Measurements from ENCODE around the gene AFAP1. TPM values are rescaled to one million over a fixed set of nuclear protein-coding genes. Genes with fewer than 3 reads are reported as not detected.

Gene AFAP1
- total RNA-seq, 1 experiment from 2014 or later = 42.1 TPM

GRCh38 chr4:7826909-7827306 lies 112.8 kb downstream of the AFAP1 start:
- Histone ChIP-seq H3K4me3 (ENCODE audit: low read length) (no peak overlapping the region), H3K9me3 (ENCODE audit: low read length) (no peaks in the 10 kb centered on the region), H3K36me3 (ENCODE audit: low read depth, low read length) (peaks cover 35% of the 10 kb centered on the region), H3K79me2 (ENCODE audit: low read length) (peaks cover 68% of the 10 kb centered on the region), H3F3A (ENCODE audit: low read length, unreplicated experiment) (no peaks in the 10 kb centered on the region), H4K20me1 (ENCODE audit: low read length) (no peaks in the 10 kb centered on the region), H3K9me2 (replicated peaks; ENCODE audit: low read length) (no peaks in the 10 kb centered on the region), H3K27me3 (ENCODE audit: low read length) (no peaks in the 10 kb centered on the region), H3K27ac (ENCODE audit: low read length) (no peak overlapping the region), H3K4me1 (ENCODE audit: insufficient read depth, low read length) (peaks cover 21% of the 10 kb centered on the region), H3K9ac (ENCODE audit: low read length) (no peak overlapping the region), H3K4me2 (ENCODE audit: low read length) (no peak overlapping the region), H2AFZ (ENCODE audit: low read length) (no peak overlapping the region)
- ATAC-seq (no peak), DNase-seq (no peak)
- TF ChIP-seq, protein P1, sequence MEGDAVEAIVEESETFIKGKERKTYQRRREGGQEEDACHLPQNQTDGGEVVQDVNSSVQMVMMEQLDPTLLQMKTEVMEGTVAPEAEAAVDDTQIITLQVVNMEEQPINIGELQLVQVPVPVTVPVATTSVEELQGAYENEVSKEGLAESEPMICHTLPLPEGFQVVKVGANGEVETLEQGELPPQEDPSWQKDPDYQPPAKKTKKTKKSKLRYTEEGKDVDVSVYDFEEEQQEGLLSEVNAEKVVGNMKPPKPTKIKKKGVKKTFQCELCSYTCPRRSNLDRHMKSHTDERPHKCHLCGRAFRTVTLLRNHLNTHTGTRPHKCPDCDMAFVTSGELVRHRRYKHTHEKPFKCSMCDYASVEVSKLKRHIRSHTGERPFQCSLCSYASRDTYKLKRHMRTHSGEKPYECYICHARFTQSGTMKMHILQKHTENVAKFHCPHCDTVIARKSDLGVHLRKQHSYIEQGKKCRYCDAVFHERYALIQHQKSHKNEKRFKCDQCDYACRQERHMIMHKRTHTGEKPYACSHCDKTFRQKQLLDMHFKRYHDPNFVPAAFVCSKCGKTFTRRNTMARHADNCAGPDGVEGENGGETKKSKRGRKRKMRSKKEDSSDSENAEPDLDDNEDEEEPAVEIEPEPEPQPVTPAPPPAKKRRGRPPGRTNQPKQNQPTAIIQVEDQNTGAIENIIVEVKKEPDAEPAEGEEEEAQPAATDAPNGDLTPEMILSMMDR (conservative IDR thresholded peaks at IDR 0.05; ENCODE audit: low read depth, low read length) = no peak
- TF ChIP-seq EZH2phosphoT487 (IDR thresholded peaks at IDR 0.05; ENCODE audit: borderline replicate concordance, low read length) (no peak), EZH2 (IDR thresholded peaks at IDR 0.05; ENCODE audit: low read length, unreplicated experiment) (no peak)
- ChIA-PET CTCF (no interaction called here), POLR2A (ENCODE audit: unreplicated experiment) (no interaction called here)
- no TSS peak for BruUV-seq (replicated peaks)
- intact Hi-C loops (cut with micrococcal nuclease) = no loop called here

- Histone ChIP-seq H3K9me2 (replicated peaks; ENCODE audit: low read length) (no peaks in the 10 kb centered on the region), H4K20me1 (ENCODE audit: low read length) (no peaks in the 10 kb centered on the region), H3K36me3 (ENCODE audit: low read depth, low read length) (peaks cover 34% of the 10 kb centered on the region), H2AFZ (ENCODE audit: low read length) (no peak overlapping the region), H3K4me2 (ENCODE audit: low read length) (no peak overlapping the region), H3K4me3 (ENCODE audit: low read length) (no peak overlapping the region), H3K27ac (ENCODE audit: low read length) (no peak overlapping the region), H3K9me3 (ENCODE audit: low read length) (no peaks in the 10 kb centered on the region), H3K27me3 (ENCODE audit: low read length) (no peaks in the 10 kb centered on the region), H3K4me1 (ENCODE audit: insufficient read depth, low read length) (peaks cover 21% of the 10 kb centered on the region), H3F3A (ENCODE audit: low read length, unreplicated experiment) (no peaks in the 10 kb centered on the region), H3K79me2 (ENCODE audit: low read length) (peaks cover 63% of the 10 kb centered on the region), H3K9ac (ENCODE audit: low read length) (no peak overlapping the region)
- no TSS peak for BruUV-seq (replicated peaks)
- ChIA-PET POLR2A (ENCODE audit: unreplicated experiment) (no interaction called here), CTCF (no interaction called here)
- ATAC-seq (no peak), DNase-seq (no peak)
- no peak for TF ChIP-seq EZH2 (IDR thresholded peaks at IDR 0.05; ENCODE audit: low read length, unreplicated experiment)
- no peak for TF ChIP-seq EZH2phosphoT487 (IDR thresholded peaks at IDR 0.05; ENCODE audit: borderline replicate concordance, low read length)
- TF ChIP-seq, protein P1 (conservative IDR thresholded peaks at IDR 0.05; ENCODE audit: low read depth, low read length) = no peak
- intact Hi-C loops (cut with micrococcal nuclease) = no loop called here
Observed at GRCh38 chr4:7826176-7826908, 113.3 kb downstream of the AFAP1 start.

- H3K79me2 ChIP-seq (ENCODE audit: low read length) = peaks cover 43% of the 10 kb centered on the region
- intact Hi-C loops (cut with micrococcal nuclease) = no loop called here
- H3F3A ChIP-seq (ENCODE audit: low read length, unreplicated experiment) = no peaks in the 10 kb centered on the region
- H3K9me3 ChIP-seq (ENCODE audit: low read length) = no peaks in the 10 kb centered on the region
- no peak overlapping the region for H3K4me2 ChIP-seq (ENCODE audit: low read length)
- no peaks in the 10 kb centered on the region for H3K27me3 ChIP-seq (ENCODE audit: low read length)
- ATAC-seq (no peak), DNase-seq (no peak)
- no peak overlapping the region for H3K9ac ChIP-seq (ENCODE audit: low read length)
- no TSS peak for BruUV-seq (replicated peaks)
- peaks cover 16% of the 10 kb centered on the region for H3K4me1 ChIP-seq (ENCODE audit: insufficient read depth, low read length)
- CTCF ChIA-PET = no interaction called here
- TF ChIP-seq EZH2 (IDR thresholded peaks at IDR 0.05; ENCODE audit: low read length, unreplicated experiment) (no peak), EZH2phosphoT487 (IDR thresholded peaks at IDR 0.05; ENCODE audit: borderline replicate concordance, low read length) (no peak)
- TF ChIP-seq, protein P1 (conservative IDR thresholded peaks at IDR 0.05; ENCODE audit: low read depth, low read length) = no peak
- no peak overlapping the region for H2AFZ ChIP-seq (ENCODE audit: low read length)
- no peak overlapping the region for H3K4me3 ChIP-seq (ENCODE audit: low read length)
- no peaks in the 10 kb centered on the region for H3K9me2 ChIP-seq (replicated peaks; ENCODE audit: low read length)
- H4K20me1 ChIP-seq (ENCODE audit: low read length) = no peaks in the 10 kb centered on the region
- H3K36me3 ChIP-seq (ENCODE audit: low read depth, low read length) = peaks cover 22% of the 10 kb centered on the region
- POLR2A ChIA-PET (ENCODE audit: unreplicated experiment) = no interaction called here
- H3K27ac ChIP-seq (ENCODE audit: low read length) = no peak overlapping the region
Observed at GRCh38 chr4:7824218-7824617, 115.4 kb downstream of the AFAP1 start.
